Myocyte (in vitro differentiated cells): ENCODE results near the gene FXR2. TPM values are rescaled to one million over a fixed set of nuclear protein-coding genes. Genes with fewer than 3 reads are reported as not detected.
A peak's percentile ranks its signal among the peaks of the same experiment; 100 is the strongest.

Source experiments
- DNase-seq: peaks from one replicate; pipeline ENCODE4 v3.0.0-alpha.2; 2012; ENCODE audit warnings: low read depth
- total RNA-seq: library from RNA; depleted of rRNA; stranded (reverse); fragments of >200 nt; gene quantifications from 2 replicates; pipeline ENCODE4 v1.2.3, GENCODE V29; 2014

The FXR2 gene
- total RNA-seq, 1 donor from 2014 or later = 85.2 TPM

- DNase-seq = no peak
These were observed 62.1 kb downstream of the FXR2 start for GRCh38 chr17:7552621-7553051.

GRCh38 chr17:7551396-7551795 lies 63.3 kb downstream of the FXR2 start:
- no peak for DNase-seq

DNA sequence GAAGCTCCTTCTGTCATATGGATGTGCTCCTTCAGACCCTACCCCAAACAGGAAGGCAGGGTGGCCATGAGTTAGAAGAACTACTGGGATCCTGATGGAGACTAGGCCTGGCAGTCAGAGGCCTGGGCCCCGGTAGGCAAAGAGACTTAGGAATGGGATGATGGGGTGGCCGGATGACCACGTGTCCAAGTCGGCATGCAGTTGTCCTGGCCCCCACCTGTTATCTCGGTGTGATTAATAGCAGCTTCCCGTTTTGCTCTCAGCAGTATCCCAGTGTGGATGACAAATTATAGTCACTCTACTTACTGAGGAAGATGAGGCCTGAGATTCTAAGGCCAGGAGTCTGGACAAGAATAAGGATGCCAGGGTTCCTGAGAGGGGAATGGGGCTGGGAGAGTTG lies 64.4 kb downstream of the FXR2 start:
- peak; percentile 56 for DNase-seq

GRCh38 chr17:7549401-7550055 lies 65.2 kb downstream of the FXR2 start:
- DNase-seq = no peak

DNA sequence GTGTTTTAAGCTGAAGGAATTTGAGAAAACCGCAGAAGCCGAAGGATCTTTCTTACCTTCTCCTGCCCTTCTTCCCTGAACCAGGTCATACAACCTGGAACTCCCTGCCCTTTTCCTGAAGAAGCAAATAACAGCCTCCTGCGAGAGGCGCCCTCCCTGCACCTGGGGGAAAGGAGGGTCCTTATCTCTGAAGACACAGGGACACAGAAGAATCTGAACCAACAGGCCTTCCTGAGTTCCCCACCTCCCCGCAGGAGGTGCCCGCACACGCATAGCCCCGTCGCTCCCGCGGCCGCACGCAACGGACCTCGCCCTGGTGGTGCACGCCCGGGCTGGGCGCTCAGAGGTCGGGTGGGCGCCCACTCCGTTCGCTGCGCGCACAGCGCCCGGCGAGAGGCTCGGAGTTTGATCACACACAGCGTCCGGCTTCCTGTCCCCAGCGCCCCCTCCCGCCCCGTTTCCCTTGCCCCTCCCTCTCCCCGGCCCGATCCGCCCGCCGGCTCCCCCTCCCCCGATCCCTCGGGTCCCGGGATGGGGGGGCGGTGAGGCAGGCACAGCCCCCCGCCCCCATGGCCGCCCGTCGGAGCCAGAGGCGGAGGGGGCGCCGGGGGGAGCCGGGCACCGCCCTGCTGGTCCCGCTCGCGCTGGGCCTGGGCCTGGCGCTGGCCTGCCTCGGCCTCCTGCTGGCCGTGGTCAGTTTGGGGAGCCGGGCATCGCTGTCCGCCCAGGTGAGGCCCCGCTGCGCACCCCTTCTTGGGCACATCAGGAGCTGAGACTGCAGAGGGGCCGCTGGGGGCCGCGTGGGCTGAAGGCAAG lies 65.9 kb downstream of the FXR2 start, which contains the start of gene TNFSF12:
TNFSF12 (plus strand) TSS at position 474 of the 816 bp plus-strand sequence; CDS start at position 570, 96 bp downstream.
- DNase-seq = peak; percentile 30

- DNase-seq = no peak
These were observed 69.8 kb downstream of the FXR2 start for GRCh38 chr17:7544911-7545310.

Other genes starting within 250 kb of the FXR2 start
- gene TNK1, start 233.8 kb downstream of the FXR2 start, total RNA-seq = not detected in 2 replicates
- 15.1 and 22.3 TPM in 2 replicates for gene PLSCR3, start 220.4 kb downstream of the FXR2 start, total RNA-seq
- gene TMEM256, start 210.8 kb downstream of the FXR2 start, total RNA-seq = 69.6 and 76.5 TPM in 2 replicates
- 5.7 and 7.2 TPM in 2 replicates for gene NLGN2, start 207.1 kb downstream of the FXR2 start, total RNA-seq
- not detected in 2 replicates for gene SPEM1, start 194.6 kb downstream of the FXR2 start, total RNA-seq
- not detected in 2 replicates for gene SPEM2, start 189.3 kb downstream of the FXR2 start, total RNA-seq
- not detected in 2 replicates for gene SPEM3, start 186.0 kb downstream of the FXR2 start, total RNA-seq
- 0.13 and 0.21 TPM in 2 replicates for gene TMEM102, start 179.5 kb downstream of the FXR2 start, total RNA-seq
- gene FGF11, start 175.4 kb downstream of the FXR2 start, total RNA-seq = 41.7 and 89.9 TPM in 2 replicates
- gene CHRNB1, start 169.8 kb downstream of the FXR2 start, total RNA-seq = 213 and 222 TPM in 2 replicates
- 32.8 and 38.0 TPM in 2 replicates for gene ZBTB4, start 135.3 kb downstream of the FXR2 start, total RNA-seq
- not detected in 2 replicates for gene SLC35G6, start 133.5 kb downstream of the FXR2 start, total RNA-seq
- gene POLR2A, start 130.5 kb downstream of the FXR2 start, total RNA-seq = 41.2 and 47.1 TPM in 2 replicates
- 7.4 and 8.6 TPM in 2 replicates for gene TNFSF12, start 65.8 kb downstream of the FXR2 start, total RNA-seq
- 0.11 TPM in 1 of 2 replicates, not detected in the other for gene TNFSF13, start 56.1 kb downstream of the FXR2 start, total RNA-seq
- gene SENP3, start 53.0 kb downstream of the FXR2 start, total RNA-seq = 93.6 and 114 TPM in 2 replicates
- 7.6 and 9.1 TPM in 2 replicates for gene CD68, start 35.3 kb downstream of the FXR2 start, total RNA-seq
- gene MPDU1, start 31.0 kb downstream of the FXR2 start, total RNA-seq = 185 and 199 TPM in 2 replicates
- 4.0 and 10.9 TPM in 2 replicates for gene SOX15, start 24.8 kb downstream of the FXR2 start, total RNA-seq
- gene SAT2, start 12.9 kb upstream of the FXR2 start, total RNA-seq = 69.2 and 73.1 TPM in 2 replicates
- 0.43 and 1.4 TPM in 2 replicates for gene SHBG, start 15.2 kb upstream of the FXR2 start, total RNA-seq
- not detected in 2 replicates for gene ATP1B2, start 36.0 kb upstream of the FXR2 start, total RNA-seq
- gene TP53, start 72.6 kb upstream of the FXR2 start, total RNA-seq = 22.0 and 27.6 TPM in 2 replicates
- gene WRAP53, start 73.6 kb upstream of the FXR2 start, total RNA-seq = 4.4 and 4.5 TPM in 2 replicates
- gene EFNB3, start 90.3 kb upstream of the FXR2 start, total RNA-seq = 0.78 and 1.5 TPM in 2 replicates
- gene DNAH2, start 102.8 kb upstream of the FXR2 start, total RNA-seq = 0.11 TPM in 1 of 2 replicates, not detected in the other
- 3.9 and 4.5 TPM in 2 replicates for gene KDM6B, start 219.3 kb upstream of the FXR2 start, total RNA-seq
- gene TMEM88, start 240.2 kb upstream of the FXR2 start, total RNA-seq = 0.72 and 1.8 TPM in 2 replicates
- 37.7 and 54.8 TPM in 2 replicates for gene NAA38, start 242.7 kb upstream of the FXR2 start, total RNA-seq
- 4.0 and 4.3 TPM in 2 replicates for gene CYB5D1, start 243.1 kb upstream of the FXR2 start, total RNA-seq